Esophagus muscularis mucosa (tissue), 3 donors: ENCODE results near the gene FUT8.

ENCODE experiments used
- CTCF ChIP-seq, 3 experiments: fragments of 200-600 bp in 2 of 3; fragments of 450-650 bp in 1 of 3; sonication (generic) in 2 of 3; IDR thresholded peaks; one replicate each; pipeline ENCODE4 v1.5.1; 2017 to 2019; ENCODE audit warnings: antibody characterized with exemption in 3 of 3, mild to moderate bottlenecking in 2 of 3, moderate library complexity in 1 of 3
- EP300 ChIP-seq: sonication (generic); formaldehyde crosslinking; IDR thresholded peaks from one replicate; pipeline ENCODE4 v1.6.1; 2017; ENCODE audit warnings: antibody characterized with exemption

GRCh38 chr14:65604936-65605335 lies 192.4 kb downstream of the FUT8 start:
- TF ChIP-seq CTCF (IDR thresholded peaks at IDR 0.05) (peak in 1 of 3 experiments; percentile 19), EP300 (no peak)
